ENCODE data around the gene TTLL11.

DNA sequence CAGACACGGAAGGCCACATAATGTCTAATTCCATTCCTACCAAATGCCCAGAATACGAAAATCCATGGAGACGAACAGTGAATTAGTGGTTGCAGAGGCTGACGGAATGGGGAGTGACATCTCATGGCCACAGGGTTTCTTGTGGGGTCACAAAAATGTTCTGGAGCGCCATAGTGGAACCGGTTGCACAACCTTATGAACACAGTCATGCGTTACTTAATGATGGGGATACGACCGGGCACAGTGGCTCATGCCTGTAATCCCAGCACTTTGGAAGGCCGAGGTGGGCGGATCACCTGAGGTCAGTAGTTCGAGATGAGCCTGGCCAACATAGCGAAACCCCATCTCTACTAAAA is 26.0 kb upstream of the TTLL11 start:
- TF ChIP-seq POLR2A (IDR thresholded peaks at IDR 0.05; ENCODE audit: low read depth, low read length): no peak
- no peak for TF ChIP-seq POLR2AphosphoS5 (IDR thresholded peaks at IDR 0.05; ENCODE audit: low read depth, low read length)
- TF ChIP-seq TAF1 (IDR thresholded peaks at IDR 0.05; ENCODE audit: low read depth, low read length): no peak

All from GM12891 (cell line).